OCI-LY7 (cell line): ENCODE data around the gene FAM174C. TPM values are rescaled to one million over a fixed set of nuclear protein-coding genes. Genes with fewer than 3 reads are reported as not detected.

ENCODE experiments used
- BruUV-seq: library from RNA; stranded (reverse); fragments of 400-500 nt; replicated peaks from 2 replicates; lab custom pipeline; 2021; lab: Mats Ljungman, UMichigan
- CTCF ChIA-PET: fragments of 300-600 bp; sonication (Branson Sonifier 250); formaldehyde crosslinking; loops from one replicate; lab custom pipeline; 2022; ENCODE audit warnings: antibody characterized with exemption; ENCODE audit not compliant: unreplicated experiment; lab: Charles Lee
- POLR2A ChIA-PET: fragments of 300-600 bp; sonication (Branson Sonifier 250); formaldehyde crosslinking; loops from one replicate; lab custom pipeline; 2022; ENCODE audit warnings: antibody characterized with exemption; lab: Charles Lee
- DNase-seq: peaks from one replicate; pipeline ENCODE4 v3.0.0-alpha.2; 2015; ENCODE audit warnings: low spot score
- H2AFZ ChIP-seq: fragments of 200-600 bp; sonication (generic), shearing (Covaris generic); 2 replicates; pipeline ENCODE4 v1.6.1; 2014; ENCODE audit warnings: mild to moderate bottlenecking, antibody characterized with exemption, low read length, moderate library complexity
- H3K27ac ChIP-seq: fragments of 200-600 bp; sonication (generic); 2 replicates; pipeline ENCODE4 v1.5.1; 2014; ENCODE audit warnings: mixed run types, low read depth, mild to moderate bottlenecking, moderate library complexity, low read length, inconsistent platforms; ENCODE audit not compliant: poor library complexity, severe bottlenecking
- H3K36me3 ChIP-seq: fragments of 200-600 bp; sonication (generic); 2 replicates; pipeline ENCODE4 v1.6.1; 2014; ENCODE audit warnings: mild to moderate bottlenecking, antibody characterized with exemption, low read length, moderate library complexity, mixed read lengths; ENCODE audit not compliant: insufficient read depth
- H3K4me1 ChIP-seq: fragments of 200-600 bp; sonication (generic); 2 replicates; pipeline ENCODE4 v1.5.1; 2014; ENCODE audit warnings: mild to moderate bottlenecking, low read length; ENCODE audit not compliant: insufficient read depth, poor library complexity, severe bottlenecking
- H3K4me2 ChIP-seq: fragments of 200-600 bp; sonication (generic); 2 replicates; pipeline ENCODE4 v1.6.1; 2014; ENCODE audit warnings: mild to moderate bottlenecking, low read length
- H3K4me3 ChIP-seq: fragments of 200-600 bp; sonication (generic); 2 replicates; pipeline ENCODE4 v1.5.1; 2014; ENCODE audit warnings: mild to moderate bottlenecking, low read depth, low read length; ENCODE audit not compliant: poor library complexity, severe bottlenecking
- H3K79me2 ChIP-seq: fragments of 200-600 bp; sonication (generic); 2 replicates; pipeline ENCODE4 v1.6.1; 2016; ENCODE audit warnings: low read depth, mild to moderate bottlenecking, low read length, moderate library complexity, mixed read lengths; ENCODE audit not compliant: insufficient read depth
- H3K9me2 ChIP-seq: fragments of 200-600 bp; sonication (generic); 2 replicates; pipeline ENCODE4 v1.6.1; 2016; ENCODE audit warnings: mild to moderate bottlenecking, low read length, mixed read lengths; ENCODE audit not compliant: insufficient read depth
- H3K9me3 ChIP-seq: fragments of 200-600 bp; sonication (generic); 2 replicates; pipeline ENCODE4 v1.6.1; 2014; ENCODE audit warnings: mild to moderate bottlenecking, mixed run types, low read length, mixed read lengths
- H4K20me1 ChIP-seq: fragments of 200-600 bp; sonication (generic); 2 replicates; pipeline ENCODE4 v1.6.1; 2014; ENCODE audit warnings: mild to moderate bottlenecking, antibody characterized with exemption, low read length, moderate library complexity, mixed read lengths; ENCODE audit not compliant: insufficient read depth
- CTCF ChIP-seq: fragments of 200-600 bp; sonication (generic); conservative IDR thresholded peaks from 2 replicates; pipeline ENCODE4 v1.5.1; 2014; ENCODE audit warnings: mild to moderate bottlenecking, antibody characterized with exemption, low read length, moderate library complexity, mixed read lengths
- EZH2phosphoT487 ChIP-seq: fragments of 200-600 bp; sonication (generic); IDR thresholded peaks from 2 replicates; pipeline ENCODE4 v1.6.1; 2018; ENCODE audit warnings: low read depth, borderline replicate concordance, mild to moderate bottlenecking, mixed run types, antibody characterized with exemption, low read length, moderate library complexity, mixed read lengths
- intact Hi-C: fragments of 100-400 bp; cut with micrococcal nuclease; formaldehyde crosslinking; loops from one replicate; pipeline ENCODE4 v1.10.0; 2022; ENCODE audit not compliant: unreplicated experiment
- total RNA-seq, 2 experiments: library from RNA; depleted of rRNA in 1 of 2; stranded (reverse); fragments of >200 nt in 1 of 2; shearing (Covaris generic) in 1 of 2; gene quantifications; 2 replicates each; pipeline ENCODE4 v1.2.3, GENCODE V29; 2014 to 2022

FAM174C gene
- total RNA-seq, 2 experiments from 2014 or later: 53.2 to 81.5 TPM

- DNase-seq: no peak
- no peak overlapping the region for H2AFZ ChIP-seq
Measured at GRCh38 chr19:1237027-1237659, 38.2 kb upstream of the FAM174C start.

GRCh38 chr19:1237754-1238368, 37.5 kb upstream of the FAM174C start, which contains the start of gene CBARP:
Gene CBARP, minus strand, starts transcription at chr19:1238005. Its CDS starts 1,905 bp downstream, at chr19:1236100.
- DNase-seq: no peak
- Histone ChIP-seq H3K79me2 (peaks cover 12% of the 10 kb centered on the region; the same call in 1 of the 2 replicates), H2AFZ (no peak within 1 kb of the TSS), H3K9me3 (no peaks in the 10 kb centered on the region), H3K36me3 (no peaks in the 10 kb centered on the region), H4K20me1 (no peaks in the 10 kb centered on the region), H3K4me3 (peak within 1 kb of the TSS; percentile 55), H3K4me2 (peak within 1 kb of the TSS; percentile 61), H3K4me1 (peaks cover 18% of the 10 kb centered on the region), H3K9me2 (no peaks in the 10 kb centered on the region), H3K27ac (no peak within 1 kb of the TSS)
- intact Hi-C loops: no loop called here
- BruUV-seq: no TSS peak
- ChIA-PET POLR2A (no interaction called here), CTCF (no interaction called here)
- TF ChIP-seq EZH2phosphoT487 (no peak), CTCF (no peak)

More at GRCh38 chr19:1237027-1237659, 38.2 kb upstream of the FAM174C start:
- no peak for TF ChIP-seq CTCF
- peak; percentile 84; the same call in 1 of the 2 replicates for TF ChIP-seq EZH2phosphoT487
- BruUV-seq: no TSS peak
- Histone ChIP-seq H3K4me2 (peak overlapping the region; percentile 61), H3K79me2 (peaks cover 5% of the 10 kb centered on the region; the same call in 1 of the 2 replicates), H3K9me2 (no peaks in the 10 kb centered on the region), H3K36me3 (no peaks in the 10 kb centered on the region), H3K9me3 (no peaks in the 10 kb centered on the region), H4K20me1 (no peaks in the 10 kb centered on the region), H3K4me1 (peaks cover 17% of the 10 kb centered on the region), H3K4me3 (peak overlapping the region; percentile 55), H3K27ac (no peak overlapping the region)
- ChIA-PET POLR2A (no interaction called here), CTCF (no interaction called here)
- intact Hi-C loops: no loop called here
